NCI-H2227 treated with DMSO at 0.1 percent for 48 hours (cell line): ENCODE data around the gene ZSWIM5.

ENCODE experiments used
- DNase-seq: peaks from one replicate; lab custom pipeline; 2025; lab: John Stamatoyannopoulos, UW

The ZSWIM5 gene

GRCh38 chr1:45026446-45026845, 180.0 kb downstream of the ZSWIM5 start:
- no peak for DNase-seq

DNA sequence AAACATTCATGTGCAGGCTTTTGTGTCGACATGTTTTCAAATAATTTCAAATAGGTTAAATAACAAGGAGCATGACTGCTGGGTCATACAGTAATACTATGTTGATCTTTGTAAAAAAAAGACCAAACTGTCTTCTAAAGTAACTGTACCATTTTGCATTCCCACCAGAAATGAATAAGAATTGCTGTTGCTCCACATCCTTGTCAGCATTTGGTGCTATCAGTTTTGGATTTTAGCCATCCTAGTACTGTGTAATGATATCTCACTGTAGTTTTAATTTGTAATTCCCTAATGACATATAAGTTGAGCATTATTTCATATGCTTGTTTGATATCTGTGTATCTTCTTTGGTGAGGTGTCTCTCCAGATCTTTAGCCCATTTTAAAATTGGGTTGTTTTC, 182.7 kb downstream of the ZSWIM5 start:
- DNase-seq: no peak

DNA sequence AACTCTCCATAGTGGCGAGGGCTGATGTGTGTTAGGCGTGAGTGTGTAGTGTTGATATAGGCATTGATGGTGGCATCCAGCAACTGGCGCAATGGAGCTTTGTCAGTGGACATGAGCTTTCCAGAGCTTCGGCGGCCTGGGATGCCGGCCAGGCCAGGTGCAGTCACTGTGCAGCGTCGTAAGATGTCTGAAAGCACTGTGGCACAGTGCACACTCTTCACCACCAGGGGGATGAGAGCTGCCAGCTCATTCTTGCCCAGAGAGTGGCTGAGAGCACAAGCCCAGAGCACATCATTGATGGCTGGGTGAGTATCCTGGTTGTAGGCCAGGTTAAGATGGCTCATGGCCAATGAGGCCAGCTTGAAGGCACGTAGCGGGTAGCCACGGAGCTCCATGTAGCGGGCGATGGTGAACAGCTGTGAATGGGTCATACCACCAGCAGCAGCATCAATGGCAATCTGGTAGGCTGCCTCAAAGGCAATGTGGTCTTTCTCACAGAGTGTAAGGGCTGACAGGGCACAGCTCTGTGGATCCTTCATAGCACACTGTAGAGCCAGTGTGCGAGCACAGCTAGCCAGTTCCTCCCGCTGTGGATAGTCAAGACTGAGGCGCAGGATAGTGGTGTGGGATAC, 187.7 kb downstream of the ZSWIM5 start:
- DNase-seq: peak; percentile 49

- no peak for DNase-seq
Measured at GRCh38 chr1:45016767-45017166, 189.6 kb downstream of the ZSWIM5 start.

DNA sequence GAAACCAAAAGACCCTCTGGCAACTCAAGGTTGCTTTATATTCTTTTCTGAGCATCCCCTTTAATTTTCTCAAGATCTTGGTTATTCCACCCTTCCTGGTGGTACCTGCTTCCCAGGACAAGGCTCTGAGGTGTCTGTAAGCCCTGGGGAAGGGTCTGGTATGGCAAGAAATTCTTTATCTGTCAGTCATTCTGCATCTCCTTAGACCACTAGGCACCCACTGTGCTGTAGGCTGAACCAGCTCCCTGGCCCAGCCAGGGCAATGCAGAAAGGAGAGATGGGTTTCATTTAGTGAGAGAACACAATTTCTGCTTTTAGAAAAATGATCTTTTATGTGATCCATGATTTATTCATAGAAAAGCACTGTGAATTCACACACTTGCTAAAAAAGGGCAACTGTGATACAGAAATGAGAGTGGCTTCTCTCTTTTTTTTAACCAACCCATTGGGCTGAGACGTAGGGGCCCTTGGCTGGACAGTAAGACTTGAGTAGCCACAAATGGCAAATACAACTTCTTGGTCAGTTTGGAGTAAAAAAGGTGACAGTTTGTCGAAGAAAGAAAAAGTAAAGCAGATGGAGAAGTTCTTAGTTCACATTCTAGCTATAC, 190.2 kb downstream of the ZSWIM5 start:
- no peak for DNase-seq

- DNase-seq: no peak
Measured at GRCh38 chr1:45015683-45016082, 190.7 kb downstream of the ZSWIM5 start.

GRCh38 chr1:45014321-45015028, 191.9 kb downstream of the ZSWIM5 start:
- peak; percentile 63 for DNase-seq

GRCh38 chr1:45013551-45014209, 192.7 kb downstream of the ZSWIM5 start:
- no peak for DNase-seq

DNA sequence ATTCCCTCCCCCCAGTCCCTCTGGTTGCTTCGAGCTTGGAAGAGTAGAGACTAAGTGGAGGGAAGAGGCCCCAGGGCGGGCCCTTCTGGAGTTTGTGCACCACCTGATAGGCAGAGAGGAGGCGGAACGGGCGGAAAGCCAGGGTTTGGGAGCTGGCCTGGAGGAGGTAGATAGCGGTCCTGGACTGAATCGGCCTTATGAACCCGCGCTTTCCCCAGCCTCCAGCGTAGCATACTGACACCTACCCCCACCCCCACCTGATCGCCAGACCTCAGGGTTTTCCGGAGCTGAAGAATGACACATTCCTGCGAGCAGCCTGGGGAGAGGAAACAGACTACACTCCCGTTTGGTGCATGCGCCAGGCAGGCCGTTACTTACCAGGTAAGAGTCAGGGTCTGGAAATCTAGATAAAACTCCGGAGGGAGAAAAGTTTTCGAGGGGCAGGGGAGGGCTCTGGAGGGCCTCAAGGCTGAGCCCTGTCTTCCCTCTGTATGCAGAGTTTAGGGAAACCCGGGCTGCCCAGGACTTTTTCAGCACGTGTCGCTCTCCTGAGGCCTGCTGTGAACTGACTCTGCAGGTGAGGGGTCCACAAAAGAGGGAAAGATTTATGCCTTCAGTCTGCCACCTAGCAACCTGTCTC, 193.6 kb downstream of the ZSWIM5 start:
- DNase-seq: peak; percentile 12

DNA sequence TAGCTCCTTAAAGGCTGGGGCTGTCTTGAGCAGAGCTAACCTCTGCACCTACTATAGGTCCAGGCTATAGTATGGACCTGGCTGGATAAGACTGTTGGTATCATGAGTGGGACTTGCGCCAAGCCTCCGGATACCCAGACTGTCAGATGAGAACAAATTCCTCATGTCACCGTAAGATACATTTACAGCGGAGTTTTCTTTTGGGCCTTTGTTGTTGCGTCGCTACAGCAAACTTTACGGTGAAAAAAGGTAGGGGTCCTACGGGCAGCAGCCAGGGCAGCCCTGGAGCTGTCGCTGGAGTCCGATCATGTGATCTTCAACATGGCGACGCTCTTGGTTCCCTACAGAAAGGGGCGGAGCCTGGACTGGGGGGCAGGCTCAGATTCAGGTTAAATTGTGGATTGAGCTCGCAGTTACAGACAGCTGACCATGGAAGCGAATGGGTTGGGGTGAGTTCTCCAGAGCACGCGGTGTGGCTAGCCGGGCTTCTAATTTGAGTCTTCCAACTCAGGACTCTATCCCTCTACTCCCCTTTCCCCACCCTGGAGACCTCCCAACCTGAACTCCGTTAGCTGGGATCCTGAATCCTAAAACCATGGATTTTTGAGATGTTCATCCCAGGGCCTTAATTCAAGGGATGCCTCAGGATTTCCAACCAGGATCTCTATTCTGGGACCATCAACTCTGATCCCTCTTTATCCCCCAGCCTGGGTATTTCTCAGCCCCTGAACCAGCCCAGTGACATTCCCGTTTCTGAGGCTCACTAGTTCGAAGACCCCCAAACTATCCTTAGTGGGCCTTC, 194.4 kb downstream of the ZSWIM5 start, which contains the start of gene UROD:
TSS of gene UROD (plus strand) at position 418 of the 802 bp plus-strand sequence. CDS start at position 430, 12 bp downstream.
- DNase-seq: peak; percentile 94

GRCh38 chr1:45010855-45011811, 195.3 kb downstream of the ZSWIM5 start, which contains the start of gene HECTD3:
Gene HECTD3, minus strand, starts transcription at chr1:45011324. Its CDS starts 67 bp downstream, at chr1:45011257.
- peak; percentile 77 for DNase-seq

DNA sequence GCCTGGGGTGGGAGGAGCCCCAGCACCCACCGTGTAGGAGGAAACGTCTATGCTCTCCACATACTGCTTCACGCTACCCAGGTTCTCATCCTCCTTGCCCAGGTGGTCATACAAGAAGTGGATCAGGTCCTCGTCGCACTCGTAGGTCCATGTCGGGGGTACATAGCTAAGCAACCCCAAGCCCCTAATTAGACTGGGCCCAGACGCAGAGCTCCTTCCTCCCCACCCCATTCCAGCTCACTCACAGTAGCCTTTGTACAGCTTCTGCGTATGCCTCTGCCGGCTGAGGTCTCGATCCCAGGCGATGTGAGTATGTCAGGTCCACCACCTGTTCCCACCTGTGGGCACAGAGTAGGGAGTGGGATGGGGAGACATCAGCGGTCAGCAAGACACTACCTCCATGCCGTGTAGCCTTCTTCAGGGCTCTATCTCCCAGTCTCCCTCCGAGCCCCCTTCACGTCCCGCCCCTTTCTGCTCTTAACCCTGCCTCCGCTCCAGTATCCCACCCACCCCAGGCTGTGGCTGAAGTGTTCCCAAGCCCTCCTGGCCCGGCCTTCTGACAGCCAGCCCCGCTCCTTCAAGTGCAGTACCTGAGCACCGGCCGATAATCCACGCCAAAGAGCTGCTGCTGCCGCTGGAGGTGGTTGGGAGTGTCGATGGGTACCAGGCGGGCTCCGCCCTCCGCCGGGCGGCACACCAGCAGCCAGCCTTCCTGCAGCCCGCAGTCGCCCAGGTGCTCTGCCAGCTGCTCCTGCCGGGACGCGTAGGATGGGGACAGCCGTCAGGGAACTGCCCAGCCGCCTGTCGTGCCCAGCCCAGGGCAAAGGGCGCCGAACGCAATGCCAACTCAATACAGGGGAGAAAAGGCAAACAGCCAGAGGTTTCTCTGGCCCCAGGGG, 196.2 kb downstream of the ZSWIM5 start:
- no peak for DNase-seq

DNA sequence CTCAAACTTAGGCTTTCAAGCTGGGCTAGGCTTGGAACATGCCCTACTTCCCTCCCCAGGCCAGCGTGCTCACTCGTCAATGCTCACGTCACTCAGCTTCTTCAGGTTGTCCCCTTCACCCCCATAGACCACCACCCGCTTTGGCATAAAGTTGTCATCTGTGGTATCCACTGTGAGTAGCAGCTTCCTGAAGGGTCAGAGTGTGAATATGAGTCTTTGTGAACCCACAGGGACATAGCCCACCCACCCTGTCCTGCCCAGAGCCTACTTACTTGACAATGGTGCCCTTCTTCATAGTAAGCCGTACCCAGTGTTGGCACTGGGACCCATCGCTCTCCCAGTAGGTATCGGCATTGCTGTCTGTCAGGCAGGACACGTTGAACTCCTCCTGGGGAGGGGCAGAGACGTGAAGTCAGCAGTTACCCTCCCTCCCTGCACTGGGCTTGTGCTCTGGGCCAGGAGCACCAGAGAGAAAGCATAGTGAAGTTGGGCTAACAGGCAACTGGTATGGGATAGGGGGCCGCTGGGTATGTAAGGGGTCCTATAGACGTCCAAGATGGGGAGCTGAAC, 197.0 kb downstream of the ZSWIM5 start:
- DNase-seq: no peak

DNA sequence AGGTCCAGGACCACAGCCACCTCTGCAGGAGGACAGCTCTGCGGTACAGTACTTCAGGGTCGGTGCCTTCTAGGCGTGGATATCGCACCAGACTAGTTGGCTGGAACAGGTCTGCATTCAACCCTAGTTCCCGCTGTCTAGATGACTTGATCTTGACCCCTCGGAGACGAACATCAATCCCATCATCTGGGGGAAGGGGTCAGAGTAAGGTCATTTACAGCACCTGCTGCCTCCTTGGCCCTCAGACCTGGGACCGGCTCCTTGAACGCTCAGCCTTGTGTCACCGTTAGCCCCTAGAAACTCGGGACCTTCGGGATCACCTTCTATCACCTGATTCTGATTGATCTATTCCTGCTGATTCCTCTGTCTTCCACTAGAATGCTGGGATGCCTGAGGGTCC, 197.9 kb downstream of the ZSWIM5 start:
- DNase-seq: no peak

DNA sequence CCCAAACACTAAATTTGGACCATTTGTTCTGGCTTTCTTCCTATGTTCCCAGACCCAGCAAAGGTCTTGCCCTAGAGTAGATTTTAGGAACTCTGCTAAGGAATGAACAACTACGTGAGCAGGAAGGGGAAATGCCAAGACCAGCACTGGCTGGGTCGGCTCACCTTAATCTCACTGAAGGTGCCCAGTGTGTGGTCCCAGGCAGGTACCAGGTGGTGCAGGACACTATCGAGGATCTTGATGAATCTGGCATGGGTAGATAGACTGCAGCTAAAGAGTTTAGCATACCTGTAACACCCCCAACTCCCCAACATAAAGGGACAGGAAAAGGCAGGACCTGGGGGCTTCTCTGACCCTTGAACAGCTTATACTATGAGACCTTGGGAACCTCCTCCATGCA, 198.3 kb downstream of the ZSWIM5 start:
- DNase-seq: no peak

DNA sequence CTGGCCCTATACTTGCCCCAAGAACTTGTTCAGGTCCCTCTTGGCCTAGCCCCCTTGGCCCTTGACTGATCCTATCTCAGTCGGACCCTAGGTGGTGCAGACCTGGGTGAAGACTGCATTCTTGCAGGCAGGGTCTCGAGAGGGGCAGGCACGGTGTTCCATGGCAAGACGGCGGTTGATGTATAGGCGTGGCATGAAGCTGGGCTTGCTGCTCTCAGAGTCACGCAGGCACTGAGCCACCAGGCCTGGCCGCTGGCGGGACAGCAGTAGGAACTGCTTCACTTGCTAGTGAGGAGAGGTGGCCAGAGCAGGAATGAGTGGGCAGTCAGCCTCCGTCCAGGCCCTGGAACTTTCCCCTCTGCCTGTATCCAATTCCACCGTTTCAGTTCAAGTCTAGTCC, 199.1 kb downstream of the ZSWIM5 start:
- no peak for DNase-seq

DNA sequence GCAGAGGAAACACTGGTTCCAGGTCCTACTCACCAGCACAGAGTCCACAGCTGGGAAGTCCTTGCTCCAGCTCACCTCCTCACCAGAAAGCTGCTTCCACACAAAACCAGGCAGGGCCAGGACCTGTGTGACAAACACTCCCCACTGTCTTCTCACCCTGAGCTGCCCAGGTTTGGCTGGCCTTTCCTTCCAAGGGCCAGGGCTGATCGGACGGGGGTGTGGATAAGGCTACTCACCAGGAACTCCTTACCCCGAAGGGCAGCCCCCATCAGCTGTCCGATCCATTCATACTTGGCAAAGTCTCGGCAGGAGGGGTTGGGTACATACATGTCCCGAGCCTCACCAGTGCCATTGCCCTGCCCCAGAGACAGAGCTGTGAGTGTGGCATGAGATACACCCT, 200.6 kb downstream of the ZSWIM5 start:
- DNase-seq: no peak

DNA sequence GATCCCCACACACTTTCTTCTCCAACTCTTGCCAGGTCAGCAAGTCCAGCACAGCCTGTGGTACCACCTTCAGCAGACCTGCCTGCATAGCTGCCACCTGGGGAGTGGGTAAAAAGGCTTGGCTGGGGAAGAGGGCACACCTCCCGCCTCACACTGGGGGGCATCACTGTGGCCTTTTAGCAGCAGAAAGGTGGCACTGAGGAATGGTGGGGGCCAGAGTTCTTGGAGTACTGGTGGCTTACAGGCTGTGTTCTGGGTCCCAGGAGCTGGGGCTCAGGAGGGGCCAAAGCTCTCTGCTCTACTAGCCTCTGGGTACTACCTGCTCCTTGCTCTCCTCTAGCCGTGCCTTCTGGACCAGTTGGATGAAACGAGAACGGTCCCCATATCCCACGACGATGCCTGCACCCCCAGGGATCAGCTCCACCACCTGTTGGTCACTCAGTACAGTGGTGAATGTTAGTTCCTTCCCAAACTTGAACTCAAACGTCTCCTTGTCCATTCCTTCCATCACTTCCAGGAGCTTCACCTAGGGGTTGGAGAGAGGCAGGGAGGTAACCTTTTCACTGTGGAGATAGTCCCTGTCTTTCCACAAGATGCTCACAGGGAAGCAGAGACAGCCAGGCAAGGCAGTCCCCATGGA, 202.0 kb downstream of the ZSWIM5 start:
- no peak for DNase-seq
